SHP77 treated with DMSO at 0.1 percent for 48 hours (cell line): ENCODE data around the gene FAM180B.

Source experiments
- DNase-seq: peaks from one replicate; lab custom pipeline; 2025; lab: John Stamatoyannopoulos, UW

FAM180B gene

DNA sequence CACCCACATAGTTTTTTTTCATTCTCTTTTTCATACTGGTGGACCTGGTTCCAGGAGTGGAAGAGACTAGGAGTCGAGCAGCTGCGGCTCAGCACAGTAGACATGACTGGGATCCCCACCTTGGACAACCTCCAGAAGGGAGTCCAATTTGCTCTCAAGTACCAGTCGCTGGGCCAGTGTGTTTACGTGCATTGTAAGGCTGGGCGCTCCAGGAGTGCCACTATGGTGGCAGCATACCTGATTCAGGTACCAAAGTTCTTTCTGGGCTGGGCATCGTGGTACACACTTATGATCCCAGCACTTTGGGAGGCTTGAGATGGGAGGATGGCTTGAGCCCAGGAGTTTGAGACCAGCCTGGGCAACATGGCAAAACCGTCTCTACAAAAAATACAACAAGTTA lies 16.8 kb upstream of the FAM180B start:
- no peak for DNase-seq

- DNase-seq = no peak
Measured at GRCh38 chr11:47570651-47571356, 15.7 kb upstream of the FAM180B start.

GRCh38 chr11:47571357-47571729 lies 15.1 kb upstream of the FAM180B start:
- no peak for DNase-seq

DNA sequence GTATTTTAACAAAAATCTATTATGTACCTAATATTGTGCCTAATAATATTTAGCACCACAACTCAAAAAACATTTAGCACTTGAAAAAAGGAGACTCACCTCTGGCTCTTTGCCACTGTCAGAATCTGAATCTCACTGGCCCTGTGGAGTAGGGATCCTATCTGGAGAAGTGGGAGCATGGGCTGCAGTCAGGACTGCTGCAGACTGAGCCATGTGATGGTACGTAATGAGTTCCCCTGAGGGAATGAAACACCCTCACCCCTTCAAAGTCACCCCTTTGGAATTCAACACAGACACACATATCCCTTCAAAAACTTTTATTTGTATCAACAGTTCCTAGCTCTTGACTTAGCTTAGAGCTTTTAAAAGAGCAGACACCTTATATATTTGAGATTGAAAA lies 14.6 kb upstream of the FAM180B start:
- DNase-seq = no peak

- no peak for DNase-seq
Measured at GRCh38 chr11:47572715-47573255, 13.7 kb upstream of the FAM180B start.

DNA sequence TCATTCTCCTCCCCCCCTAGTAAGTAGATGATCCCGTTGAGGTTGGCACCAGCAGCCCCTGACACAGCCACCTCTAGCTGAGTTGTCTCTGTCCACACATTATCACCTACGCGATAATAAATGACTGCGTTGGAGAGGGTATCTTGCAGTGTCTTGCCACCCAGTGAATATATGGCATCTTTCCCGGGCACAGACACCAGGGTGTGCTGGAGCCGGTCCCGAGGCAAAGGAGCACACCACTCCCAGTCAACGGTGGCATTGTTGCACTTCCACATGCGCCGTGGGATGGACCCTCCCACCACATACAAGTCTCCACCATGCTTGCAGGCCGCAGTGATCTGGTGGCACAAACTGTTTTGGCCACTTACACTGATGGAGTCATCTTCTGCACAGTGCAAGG lies 13.2 kb upstream of the FAM180B start:
- DNase-seq = no peak

- DNase-seq = no peak
Measured at GRCh38 chr11:47577460-47578041, 8.9 kb upstream of the FAM180B start.

- peak; percentile 91 for DNase-seq
Measured at GRCh38 chr11:47578524-47579494, 7.7 kb upstream of the FAM180B start, which contains the start of the genes KBTBD4 and NDUFS3. KBTBD4 (minus strand) TSS chr11:47578970; CDS start chr11:47578951, 19 bp downstream. NDUFS3 (plus strand) TSS chr11:47579074; CDS start chr11:47579092, 18 bp downstream.

- DNase-seq = no peak
Measured at GRCh38 chr11:47583844-47584243, 2.6 kb upstream of the FAM180B start.

DNA sequence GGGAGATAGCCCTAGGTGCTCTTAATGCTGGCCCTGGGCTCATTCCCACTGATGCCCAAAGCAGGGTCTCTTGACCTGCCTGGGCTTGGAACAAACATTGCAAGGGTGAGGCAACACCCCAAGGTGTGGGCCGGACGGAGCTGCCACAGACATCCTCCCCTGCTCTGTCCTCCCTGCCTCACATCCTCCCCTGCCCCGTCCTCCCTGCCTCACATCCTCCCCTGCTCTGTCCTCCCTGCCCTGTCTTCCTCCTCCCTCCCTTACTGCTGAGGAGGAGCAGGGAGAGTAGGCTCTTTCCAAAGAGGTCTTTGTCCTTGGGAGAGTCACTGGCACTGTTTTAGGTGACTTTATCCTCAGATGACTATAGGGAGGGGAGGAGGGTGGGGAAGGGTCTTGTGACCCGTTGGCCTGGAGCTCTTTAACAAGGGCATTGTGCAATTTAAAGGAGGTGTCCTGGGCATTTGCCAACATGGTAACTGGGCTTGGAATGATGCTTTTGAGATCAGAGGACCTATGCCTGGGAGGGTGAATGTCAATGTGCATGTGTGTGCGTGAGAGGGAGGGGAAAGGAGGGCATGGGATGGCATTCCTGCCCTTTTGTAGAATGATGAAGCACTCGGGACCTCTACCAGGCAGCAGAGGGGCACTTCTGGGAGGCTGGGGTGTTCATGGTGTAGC lies 700 bp downstream of the FAM180B start:
- DNase-seq = no peak

- no peak for DNase-seq
Measured at GRCh38 chr11:47587723-47588326, 1.3 kb downstream of the FAM180B start.

DNA sequence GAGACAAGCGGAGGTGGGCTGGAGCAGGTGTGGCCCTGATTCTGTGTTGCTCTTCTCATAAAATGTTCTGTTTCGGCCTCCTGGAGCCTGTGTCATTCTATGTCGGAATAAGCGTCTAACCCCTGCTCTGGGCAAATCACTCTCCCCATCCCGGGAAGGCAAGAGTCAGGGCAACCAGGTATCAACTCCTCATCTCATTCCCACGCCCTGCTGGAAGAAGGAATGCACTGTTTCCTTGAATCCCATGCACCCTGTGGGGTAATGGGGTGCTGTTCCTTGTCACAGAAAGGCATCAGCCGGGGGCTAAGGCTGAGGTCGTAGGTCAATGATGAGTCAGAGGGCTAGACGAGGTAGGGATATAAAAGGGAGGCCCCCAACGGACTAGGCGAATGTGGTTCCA lies 2.6 kb downstream of the FAM180B start:
- DNase-seq = no peak

- no peak for DNase-seq
Measured at GRCh38 chr11:47589584-47589976, 3.1 kb downstream of the FAM180B start.

GRCh38 chr11:47589977-47590861 lies 3.7 kb downstream of the FAM180B start:
- DNase-seq = no peak

DNA sequence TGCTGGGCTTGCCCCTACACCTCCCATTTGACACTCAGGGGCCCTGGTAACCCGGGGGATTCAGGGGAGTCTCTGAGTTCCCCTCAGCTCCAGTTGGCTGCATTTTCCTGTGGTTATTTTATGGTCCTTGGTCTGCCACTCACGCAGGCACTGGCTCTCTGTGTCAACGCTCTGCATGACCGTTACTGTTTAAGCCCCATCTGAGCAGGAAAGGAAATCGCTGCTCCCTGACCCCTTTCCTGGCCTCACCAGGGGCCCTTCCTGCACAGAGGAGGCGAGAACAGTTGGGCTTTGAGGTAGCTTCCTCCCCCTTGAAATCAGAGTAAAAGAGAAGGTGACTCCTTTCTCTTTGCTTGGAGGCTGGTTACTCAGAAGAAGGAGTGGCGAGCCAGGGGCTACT lies 5.3 kb downstream of the FAM180B start:
- DNase-seq = no peak

DNA sequence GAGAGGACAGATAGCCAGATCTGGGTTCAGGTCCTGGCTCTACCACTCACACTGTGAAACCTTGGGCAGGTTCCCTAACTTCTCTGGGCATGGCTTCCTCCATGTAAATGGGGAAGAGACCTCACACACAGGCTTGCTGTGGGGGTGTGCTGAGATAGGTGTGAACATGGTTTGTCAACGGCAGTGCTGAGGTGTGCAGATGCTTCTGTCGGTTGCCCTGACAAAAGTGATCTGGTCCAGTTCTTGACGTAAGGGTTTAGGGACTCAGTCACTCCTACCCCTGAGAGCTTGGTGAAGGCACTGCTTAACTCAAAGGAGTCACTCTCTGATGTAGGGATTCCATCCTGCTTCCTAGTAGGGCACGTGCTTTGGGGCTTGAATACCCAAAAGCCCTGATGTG lies 5.8 kb downstream of the FAM180B start:
- DNase-seq = no peak

GRCh38 chr11:47592970-47593369 lies 6.5 kb downstream of the FAM180B start:
- DNase-seq = no peak

- DNase-seq = no peak
Measured at GRCh38 chr11:47593492-47593933, 7.0 kb downstream of the FAM180B start.

- DNase-seq = no peak
Measured at GRCh38 chr11:47593934-47594855, 7.7 kb downstream of the FAM180B start, which contains the start of gene C1QTNF4. C1QTNF4 (minus strand) TSS chr11:47594411; CDS start chr11:47590810, 3,601 bp downstream.
